H1 (cell line): ENCODE measurements around the gene DOCK11. TPM values are rescaled to one million over a fixed set of nuclear protein-coding genes. Genes with fewer than 3 reads are reported as not detected.

Experiments used
- CTCF ChIA-PET: fragments of 300-600 bp; sonication (Branson Sonifier 250); formaldehyde crosslinking; loops from one replicate; lab custom pipeline; 2021; ENCODE audit not compliant: partially characterized antibody; lab: Charles Lee
- POLR2A ChIA-PET: fragments of 300-600 bp; sonication (Branson Sonifier 250); formaldehyde crosslinking; loops from one replicate; lab custom pipeline; 2021; ENCODE audit warnings: inconsistent platforms; ENCODE audit not compliant: partially characterized antibody; lab: Charles Lee
- DNase-seq, 2 experiments: peaks; one replicate each; pipeline versions ENCODE4 v3.0.0 to v3.0.0-alpha.2; 2010 to 2022; ENCODE audit warnings: low spot score in 2 of 2, low read depth in 1 of 2, mixed read lengths in 1 of 2
- FAIRE-seq: peaks from 2 replicates; lab custom pipeline; 2011; peaks lifted over from hg19 to GRCh38; lab: Jason Lieb, UNC
- H2AFZ ChIP-seq: 2 replicates; pipeline ENCODE4 v1.8.1; 2012; ENCODE audit warnings: low read length, inconsistent platforms
- H2AK5ac ChIP-seq: 2 replicates; pipeline ENCODE4 v1.6.1; 2013; ENCODE audit warnings: low read depth, low read length
- H2BK120ac ChIP-seq: replicated peaks from 2 replicates; pipeline ENCODE3; 2013; ENCODE audit warnings: low read depth, low read length, inconsistent platforms
- H2BK12ac ChIP-seq: 2 replicates; pipeline ENCODE4 v1.6.1; 2013; ENCODE audit warnings: low read depth, low read length
- H2BK15ac ChIP-seq: 2 replicates; pipeline ENCODE4 v1.6.1; 2013; ENCODE audit warnings: low read length
- H2BK20ac ChIP-seq: 2 replicates; pipeline ENCODE4 v1.6.1; 2013; ENCODE audit warnings: low read length
- H2BK5ac ChIP-seq: 2 replicates; pipeline ENCODE4 v1.6.1; 2013; ENCODE audit warnings: low read depth, low read length
- H3K14ac ChIP-seq: 2 replicates; pipeline ENCODE4 v1.6.1; 2013; ENCODE audit warnings: inconsistent platforms; ENCODE audit not compliant: insufficient read length
- H3K18ac ChIP-seq: 2 replicates; pipeline ENCODE4 v1.6.1; 2013; ENCODE audit warnings: low read length; ENCODE audit errors: extremely low read depth
- H3K23ac ChIP-seq: 2 replicates; pipeline ENCODE4 v1.6.1; 2013; ENCODE audit warnings: inconsistent platforms; ENCODE audit not compliant: insufficient read length
- H3K23me2 ChIP-seq: 2 replicates; pipeline ENCODE4 v1.6.1; 2013; ENCODE audit warnings: low read depth, low read length
- H3K27ac ChIP-seq: 2 replicates; pipeline ENCODE4 v1.6.1; 2011; ENCODE audit warnings: low read depth, low read length, inconsistent platforms
- H3K27me3 ChIP-seq, 4 experiments: replicated peaks in 1 of 4; 1 replicate in 1 of 4; 2 replicates in 3 of 4; pipeline versions ENCODE4 v1.6.1 to v1.8.1; 2011 to 2013; ENCODE audit warnings: low read length in 3 of 4, mild to moderate bottlenecking in 3 of 4, inconsistent platforms in 2 of 4, mixed read lengths in 2 of 4, moderate library complexity in 1 of 4; ENCODE audit not compliant: control insufficient read depth in 3 of 4, insufficient read depth in 3 of 4; ENCODE audit errors: extremely low read depth in 1 of 4
- H3K36me3 ChIP-seq, 4 experiments: 2 replicates each; pipeline versions ENCODE4 v1.6.1 to v1.8.1; 2011 to 2013; ENCODE audit warnings: mild to moderate bottlenecking in 4 of 4, low read length in 3 of 4, moderate library complexity in 2 of 4, control low read depth in 1 of 4, inconsistent platforms in 1 of 4; ENCODE audit not compliant: insufficient read depth in 4 of 4, control insufficient read depth in 2 of 4
- H3K4ac ChIP-seq: replicated peaks from 2 replicates; pipeline ENCODE3; 2013; ENCODE audit warnings: low read length, low read depth, mixed read lengths, inconsistent platforms; ENCODE audit not compliant: insufficient read length
- H3K4me1 ChIP-seq, 4 experiments: replicated peaks in 1 of 4; 1 replicate in 1 of 4; 2 replicates in 3 of 4; pipeline versions ENCODE4 v1.6.1 to v1.8.1; 2011 to 2013; ENCODE audit warnings: low read length in 3 of 4, inconsistent platforms in 2 of 4, mixed read lengths in 1 of 4; ENCODE audit not compliant: insufficient read depth in 4 of 4, control insufficient read depth in 3 of 4
- H3K4me2 ChIP-seq, 2 experiments: 2 replicates each; pipeline versions ENCODE4 v1.6.1 to v1.8.1; 2011 to 2013; ENCODE audit warnings: low read depth in 2 of 2, low read length in 2 of 2, control low read depth in 1 of 2, inconsistent platforms in 1 of 2, mild to moderate bottlenecking in 1 of 2; ENCODE audit not compliant: insufficient read depth in 1 of 2
- H3K4me3 ChIP-seq, 4 experiments: fragments of 200-600, 300-600 bp in 1 of 4; sonication (generic), shearing (Covaris generic), sonication (Bioruptor Twin) in 1 of 4; 2 replicates each; pipeline versions ENCODE4 v1.5.1 to v1.8.1; 2011 to 2016; ENCODE audit warnings: low read length in 4 of 4, low read depth in 3 of 4, control low read depth in 2 of 4, inconsistent platforms in 2 of 4, mild to moderate bottlenecking in 2 of 4, mixed read lengths in 1 of 4, moderate library complexity in 1 of 4; ENCODE audit not compliant: insufficient read depth in 2 of 4; ENCODE audit errors: extremely low read depth in 1 of 4
- H3K56ac ChIP-seq: replicated peaks from 2 replicates; pipeline ENCODE3; 2013; ENCODE audit warnings: low read depth, mild to moderate bottlenecking, mixed read lengths, low read length, inconsistent platforms; ENCODE audit not compliant: insufficient read length
- H3K79me1 ChIP-seq: 2 replicates; pipeline ENCODE4 v1.6.1; 2013; ENCODE audit warnings: low read depth, low read length, control low read depth
- H3K79me2 ChIP-seq, 2 experiments: 2 replicates each; pipeline versions ENCODE4 v1.6.1 to v1.8.1; 2012 to 2013; ENCODE audit warnings: low read length in 2 of 2, mild to moderate bottlenecking in 2 of 2, inconsistent platforms in 1 of 2; ENCODE audit not compliant: insufficient read depth in 2 of 2, control insufficient read depth in 1 of 2
- H3K9ac ChIP-seq, 4 experiments: replicated peaks in 1 of 4; 1 replicate in 1 of 4; 2 replicates in 3 of 4; pipeline versions ENCODE4 v1.6.1 to v1.8.1; 2011 to 2013; ENCODE audit warnings: low read depth in 3 of 4, low read length in 3 of 4, control low read depth in 2 of 4, mild to moderate bottlenecking in 2 of 4, moderate library complexity in 2 of 4, inconsistent platforms in 1 of 4; ENCODE audit errors: extremely low read depth in 1 of 4
- H3K9me3 ChIP-seq, 2 experiments: 2 replicates each; pipeline versions ENCODE4 v1.6.1 to v1.8.1; 2012 to 2013; ENCODE audit warnings: mild to moderate bottlenecking in 2 of 2, moderate library complexity in 2 of 2, control low read depth in 1 of 2, inconsistent platforms in 1 of 2, low read depth in 1 of 2, low read length in 1 of 2, mixed read lengths in 1 of 2; ENCODE audit not compliant: insufficient read depth in 2 of 2
- H4K20me1 ChIP-seq, 2 experiments: replicated peaks in 1 of 2; 2 replicates each; pipeline versions ENCODE3 to v1.8.1; 2011 to 2013; ENCODE audit warnings: inconsistent platforms in 2 of 2, low read length in 2 of 2, mild to moderate bottlenecking in 1 of 2; ENCODE audit not compliant: insufficient read depth in 2 of 2, control insufficient read depth in 1 of 2
- H4K5ac ChIP-seq: 2 replicates; pipeline ENCODE4 v1.6.1; 2013; ENCODE audit warnings: low read length, low read depth, mixed read lengths, inconsistent platforms; ENCODE audit not compliant: insufficient read length
- H4K8ac ChIP-seq: 2 replicates; pipeline ENCODE4 v1.8.0; 2013; ENCODE audit warnings: mild to moderate bottlenecking, moderate library complexity, low read length, inconsistent platforms; ENCODE audit not compliant: insufficient read depth; ENCODE audit errors: extremely low read depth
- H4K91ac ChIP-seq: replicated peaks from 2 replicates; pipeline ENCODE3; 2013; ENCODE audit warnings: low read length, mixed read lengths, inconsistent platforms; ENCODE audit not compliant: insufficient read length
- ASH2L ChIP-seq: fragments of 200-600, 300-600 bp; sonication (generic); IDR thresholded peaks from one replicate; pipeline ENCODE4 v1.7.1; 2017; ENCODE audit warnings: low read length
- ATF2 ChIP-seq: IDR thresholded peaks from 2 replicates; pipeline ENCODE4 v1.6.1; 2012; ENCODE audit warnings: low read length, inconsistent platforms
- BCL11A ChIP-seq, 2 experiments: IDR thresholded peaks; one replicate each; pipeline ENCODE4 v1.6.1; 2011; ENCODE audit warnings: low read depth in 2 of 2, low read length in 2 of 2, mild to moderate bottlenecking in 2 of 2
- EGR1 ChIP-seq: IDR thresholded peaks from 2 replicates; pipeline ENCODE4 v1.6.1; 2011; ENCODE audit warnings: low read depth, low read length, borderline replicate concordance
- FOSL1 ChIP-seq: IDR thresholded peaks from 2 replicates; pipeline ENCODE4 v1.6.1; 2011; ENCODE audit warnings: mild to moderate bottlenecking, low read depth, low read length, moderate library complexity; ENCODE audit not compliant: insufficient read depth
- KDM1A ChIP-seq: fragments of 200-600, 300-600 bp; sonication (generic); IDR thresholded peaks from 2 replicates; pipeline ENCODE4 v1.7.1; 2016; ENCODE audit warnings: mild to moderate bottlenecking, low read length, borderline replicate concordance
- KDM4A ChIP-seq: IDR thresholded peaks from one replicate; pipeline ENCODE4 v1.7.1; 2012; ENCODE audit warnings: low read depth, mild to moderate bottlenecking, moderate library complexity, low read length, inconsistent platforms; ENCODE audit not compliant: severe bottlenecking
- NRF1 ChIP-seq: IDR thresholded peaks from 2 replicates; pipeline ENCODE4 v1.6.1; 2011; ENCODE audit warnings: mild to moderate bottlenecking, low read depth, low read length, improper control_type of control experiment
- SAP30 ChIP-seq: fragments of 300-600 bp; sonication (generic); IDR thresholded peaks from 2 replicates; pipeline ENCODE4 v1.7.1; 2012; ENCODE audit warnings: low read length, moderate library complexity, mild to moderate bottlenecking, inconsistent platforms; ENCODE audit not compliant: insufficient read depth, insufficient replicate concordance
- SIN3A ChIP-seq, 2 experiments: IDR thresholded peaks in 1 of 2; conservative IDR thresholded peaks in 1 of 2; 2 replicates each; pipeline ENCODE4 v1.6.1; 2011 to 2012; ENCODE audit warnings: low read length in 2 of 2, improper control_type of control experiment in 1 of 2, low read depth in 1 of 2, mild to moderate bottlenecking in 1 of 2
- SRF ChIP-seq: IDR thresholded peaks from 2 replicates; pipeline ENCODE4 v1.6.1; 2011; ENCODE audit warnings: mild to moderate bottlenecking, low read depth, low read length, moderate library complexity
- TAF1 ChIP-seq: IDR thresholded peaks from 2 replicates; pipeline ENCODE4 v1.6.1; 2011; ENCODE audit warnings: mild to moderate bottlenecking, low read depth, low read length
- YY1 ChIP-seq: IDR thresholded peaks from 2 replicates; pipeline ENCODE4 v1.6.1; 2011; ENCODE audit warnings: low read depth, mild to moderate bottlenecking, low read length
- WGBS, 2 experiments: shearing (Covaris generic) in 1 of 2; methylation state at CpG; one replicate each; pipeline versions ENCODE4 v1.1.6 to v1.1.7; 2013 to 2015; ENCODE audit warnings: low lambda C conversion rate in 2 of 2, mixed read lengths in 2 of 2, inconsistent platforms in 1 of 2, low coverage in 1 of 2, missing lambda C conversion rate in 1 of 2; ENCODE audit not compliant: insufficient replicate concordance in 2 of 2, insufficient coverage in 1 of 2, insufficient read length in 1 of 2; ENCODE audit errors: extremely low coverage in 1 of 2, missing lambda C conversion rate in 1 of 2; 5-methylcytosine and 5-hydroxymethylcytosine counted together
- polyA plus RNA-seq, 7 experiments: library from polyadenylated mRNA; depleted of rRNA in 3 of 7; stranded (reverse) in 5 of 7; unstranded in 2 of 7; fragments of >200 nt in 5 of 7; fragments of 200-250 nt in 2 of 7; gene quantifications; 1 replicate in 5 of 7; 2 replicates in 1 of 7; 4 replicates in 1 of 7; pipeline versions ENCODE4 v1.2.1 to v1.2.3, GENCODE V29; 2011 to 2013; ENCODE audit warnings: missing spikeins in 2 of 7, mixed read lengths in 2 of 7
- total RNA-seq: library from RNA; stranded (reverse); fragmentation: NEBNext Ultra II Directional; extraction: Animal tissue kit (Norgen Biotek cat#: 25700); gene quantifications from 2 replicates; pipeline ENCODE4 v1.2.1, GENCODE V29; 2021

The DOCK11 gene
- total and polyA plus RNA-seq, 2 of the 8 experiments (the other 6 are each of a cell fraction or from before 2014, with no cell fraction given): 4.9 to 12.0 TPM

GRCh38 chrX:118677318-118677717, 181.7 kb downstream of the DOCK11 start:
- Histone ChIP-seq H2BK12ac (no peak overlapping the region), H3K18ac (no peak overlapping the region), H2BK120ac (no peak overlapping the region), H3K4ac (no peak overlapping the region), H3K4me2 (no peak overlapping the region), H4K91ac (no peak overlapping the region), H4K20me1 (no peaks in the 10 kb centered on the region), H3K9ac (no peak overlapping the region), H2BK20ac (no peak overlapping the region), H2AK5ac (no peak overlapping the region), H3K36me3 (no peaks in the 10 kb centered on the region), H3K4me3 (no peak overlapping the region), H3K79me1 (no peaks in the 10 kb centered on the region), H2BK5ac (no peak overlapping the region), H3K56ac (no peak overlapping the region), H3K4me1 (no peaks in the 10 kb centered on the region), H2BK15ac (no peak overlapping the region), H3K14ac (no peak overlapping the region), H3K9me3 (no peaks in the 10 kb centered on the region), H3K27me3 (no peaks in the 10 kb centered on the region), H3K23me2 (no peaks in the 10 kb centered on the region), H4K5ac (no peak overlapping the region), H2AFZ (no peak overlapping the region), H3K23ac (no peak overlapping the region), H3K27ac (no peak overlapping the region), H3K79me2 (no peaks in the 10 kb centered on the region), H4K8ac (no peak overlapping the region)
- 77% methylated on average over 2 of the region's 2 CpGs; no CpG with 5 or more reads in 1 of the 2 experiments for WGBS, 2 experiments
- DNase-seq (no peak), FAIRE-seq (no peak)
- CTCF ChIA-PET: no interaction called here
- POLR2A ChIA-PET: no interaction called here
- TF ChIP-seq EGR1 (no peak), TAF1 (no peak), FOSL1 (no peak), SRF (no peak), ASH2L (no peak), SAP30 (no peak), SIN3A (conservative IDR thresholded peaks at IDR 0.05 in 1 of 2, IDR thresholded peaks at IDR 0.05 in 1 of 2; ENCODE audit: low read depth in 1 of 2, low read length in 2 of 2) (no peak), KDM4A (no peak), ATF2 (no peak), KDM1A (no peak), NRF1 (no peak), BCL11A (IDR thresholded peaks at IDR 0.05; ENCODE audit: low read depth in 2 of 2, low read length in 2 of 2) (no peak), YY1 (no peak)
